ENCODE results near the gene NBAS.

DNA sequence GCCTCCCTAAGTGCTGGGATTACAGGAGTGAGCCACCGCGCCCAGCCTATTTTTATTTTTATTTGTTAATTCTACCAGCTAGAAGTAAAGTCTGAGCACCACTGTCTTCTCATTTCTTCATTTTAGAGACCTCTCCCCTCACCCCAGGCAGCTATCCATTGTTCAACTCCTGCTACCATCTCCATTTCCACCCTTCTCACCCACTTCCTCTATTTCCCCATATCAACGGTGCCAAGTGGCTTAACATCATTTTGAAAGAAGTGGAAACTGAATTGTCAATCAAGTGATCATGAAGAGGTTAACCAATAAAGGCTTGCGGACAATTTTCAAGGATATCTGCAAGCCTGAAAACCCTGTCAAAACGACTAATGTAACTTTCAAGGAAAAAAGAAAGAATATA lies 323.1 kb downstream of the NBAS start:
- TF ChIP-seq SMARCE1 (IDR thresholded peaks at IDR 0.05) (no peak), POLR2A (conservative IDR thresholded peaks at IDR 0.05) (no peak), ZNF707 (CRISPR knock-in tag; conservative IDR thresholded peaks at IDR 0.05) (no peak), NR4A1 (CRISPR knock-in tag; IDR thresholded peaks at IDR 0.05) (no peak), NR4A1 (tag; IDR thresholded peaks at IDR 0.05) (no peak), EP400 (IDR thresholded peaks at IDR 0.05) (no peak), BRF1 (IDR thresholded peaks at IDR 0.05; ENCODE audit: borderline replicate concordance, extremely low read depth, insufficient read length) (no peak), XRCC5 (IDR thresholded peaks at IDR 0.05; ENCODE audit: low read depth, low read length) (no peak), BRD4 (IDR thresholded peaks at IDR 0.05) (no peak), FOS (IDR thresholded peaks at IDR 0.05; ENCODE audit: extremely low read depth, insufficient read length) (no peak)
- TF ChIP-seq, protein P1, sequence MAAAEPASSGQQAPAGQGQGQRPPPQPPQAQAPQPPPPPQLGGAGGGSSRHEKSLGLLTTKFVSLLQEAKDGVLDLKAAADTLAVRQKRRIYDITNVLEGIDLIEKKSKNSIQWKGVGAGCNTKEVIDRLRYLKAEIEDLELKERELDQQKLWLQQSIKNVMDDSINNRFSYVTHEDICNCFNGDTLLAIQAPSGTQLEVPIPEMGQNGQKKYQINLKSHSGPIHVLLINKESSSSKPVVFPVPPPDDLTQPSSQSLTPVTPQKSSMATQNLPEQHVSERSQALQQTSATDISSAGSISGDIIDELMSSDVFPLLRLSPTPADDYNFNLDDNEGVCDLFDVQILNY (CRISPR knock-in tag; IDR thresholded peaks at IDR 0.05): no peak
- TF ChIP-seq, protein P2, sequence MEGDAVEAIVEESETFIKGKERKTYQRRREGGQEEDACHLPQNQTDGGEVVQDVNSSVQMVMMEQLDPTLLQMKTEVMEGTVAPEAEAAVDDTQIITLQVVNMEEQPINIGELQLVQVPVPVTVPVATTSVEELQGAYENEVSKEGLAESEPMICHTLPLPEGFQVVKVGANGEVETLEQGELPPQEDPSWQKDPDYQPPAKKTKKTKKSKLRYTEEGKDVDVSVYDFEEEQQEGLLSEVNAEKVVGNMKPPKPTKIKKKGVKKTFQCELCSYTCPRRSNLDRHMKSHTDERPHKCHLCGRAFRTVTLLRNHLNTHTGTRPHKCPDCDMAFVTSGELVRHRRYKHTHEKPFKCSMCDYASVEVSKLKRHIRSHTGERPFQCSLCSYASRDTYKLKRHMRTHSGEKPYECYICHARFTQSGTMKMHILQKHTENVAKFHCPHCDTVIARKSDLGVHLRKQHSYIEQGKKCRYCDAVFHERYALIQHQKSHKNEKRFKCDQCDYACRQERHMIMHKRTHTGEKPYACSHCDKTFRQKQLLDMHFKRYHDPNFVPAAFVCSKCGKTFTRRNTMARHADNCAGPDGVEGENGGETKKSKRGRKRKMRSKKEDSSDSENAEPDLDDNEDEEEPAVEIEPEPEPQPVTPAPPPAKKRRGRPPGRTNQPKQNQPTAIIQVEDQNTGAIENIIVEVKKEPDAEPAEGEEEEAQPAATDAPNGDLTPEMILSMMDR (IDR thresholded peaks at IDR 0.05 in 2 of 3, conservative IDR thresholded peaks at IDR 0.05 in 1 of 3; ENCODE audit: insufficient read depth in 2 of 3, low read depth in 1 of 3, low read length in 3 of 3): no peak

Measured in K562 (cell line).